ENCODE data around the gene CNTNAP5.

Gene CNTNAP5

DNA sequence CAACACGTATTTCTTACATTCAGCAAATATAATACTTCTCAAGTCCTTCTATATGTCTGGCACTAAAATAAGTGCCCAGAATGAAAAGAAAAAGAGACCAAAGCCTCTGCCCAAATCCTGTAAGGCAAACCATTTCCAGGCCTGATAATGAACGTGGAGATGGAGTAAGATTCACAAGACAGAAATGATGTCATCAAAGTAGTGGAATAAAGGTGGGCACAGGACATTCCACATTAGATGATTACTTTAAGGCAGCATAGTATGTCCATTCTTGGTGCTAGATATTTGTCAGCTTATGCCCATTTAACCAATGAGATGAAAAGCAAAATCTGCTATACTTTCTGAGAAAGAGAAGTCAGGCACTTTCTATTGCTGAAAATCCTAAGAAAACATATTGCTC lies 38.5 kb downstream of the CNTNAP5 start:
- no peak for DNase-seq (ENCODE audit: low read depth)

DNA sequence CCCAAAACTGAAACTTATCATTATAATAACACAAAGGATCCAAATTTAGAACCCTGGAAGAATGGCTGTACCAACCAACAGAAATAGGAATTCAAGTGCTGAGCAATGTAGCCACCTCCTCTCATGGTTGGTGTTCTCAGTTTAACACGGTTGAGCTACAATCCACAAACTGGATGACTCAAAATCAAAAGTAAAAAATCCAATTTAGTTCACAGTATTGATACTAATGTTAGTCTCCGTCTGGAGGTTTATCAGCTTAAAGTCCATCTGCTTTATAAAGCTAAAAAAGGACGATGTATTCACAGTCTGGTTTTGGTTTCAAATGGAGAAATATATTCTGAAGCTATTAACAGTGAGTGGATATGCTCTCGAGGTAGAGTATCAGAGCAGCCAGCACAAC lies 40.5 kb downstream of the CNTNAP5 start:
- no peak for DNase-seq (ENCODE audit: low read depth)

DNA sequence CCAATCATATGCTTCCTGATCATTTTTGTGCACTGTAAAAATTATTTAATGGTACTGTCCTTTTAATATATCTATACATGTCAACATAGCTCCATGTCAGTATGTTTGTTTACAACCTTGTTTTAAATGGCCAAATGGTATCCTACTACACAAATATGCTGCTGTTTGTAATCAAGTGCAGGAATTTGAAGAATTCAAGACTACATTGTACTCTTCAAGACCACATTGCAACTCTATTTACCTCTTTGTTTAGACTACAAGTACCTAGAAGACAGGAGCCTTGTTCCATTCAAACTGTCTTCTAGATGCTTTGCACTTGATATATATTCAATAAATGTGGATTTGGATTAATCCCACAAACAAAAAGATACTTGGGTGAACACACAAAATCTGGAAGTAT lies 41.7 kb downstream of the CNTNAP5 start:
- no peak for DNase-seq (ENCODE audit: low read depth)

DNA sequence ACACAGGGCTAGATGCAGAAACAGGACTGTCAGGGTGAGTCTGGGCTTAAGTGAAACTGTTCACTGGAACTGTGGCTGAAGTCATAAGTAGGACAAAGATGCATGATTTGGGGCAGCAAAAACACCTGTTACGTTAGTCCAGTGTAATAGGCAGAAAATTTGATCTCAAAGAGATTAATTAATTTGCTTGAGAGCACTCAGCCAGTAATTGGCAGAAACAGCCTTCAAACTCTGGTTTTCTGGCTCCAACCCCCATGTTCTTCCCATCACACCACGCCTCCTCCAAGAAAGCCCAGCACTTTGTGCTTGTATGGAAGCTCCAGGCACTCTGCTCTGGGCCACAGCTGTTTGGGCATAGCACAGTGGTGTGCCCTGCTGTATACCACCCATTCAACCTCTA lies 54.0 kb downstream of the CNTNAP5 start:
- no peak for DNase-seq (ENCODE audit: low read depth)

DNA sequence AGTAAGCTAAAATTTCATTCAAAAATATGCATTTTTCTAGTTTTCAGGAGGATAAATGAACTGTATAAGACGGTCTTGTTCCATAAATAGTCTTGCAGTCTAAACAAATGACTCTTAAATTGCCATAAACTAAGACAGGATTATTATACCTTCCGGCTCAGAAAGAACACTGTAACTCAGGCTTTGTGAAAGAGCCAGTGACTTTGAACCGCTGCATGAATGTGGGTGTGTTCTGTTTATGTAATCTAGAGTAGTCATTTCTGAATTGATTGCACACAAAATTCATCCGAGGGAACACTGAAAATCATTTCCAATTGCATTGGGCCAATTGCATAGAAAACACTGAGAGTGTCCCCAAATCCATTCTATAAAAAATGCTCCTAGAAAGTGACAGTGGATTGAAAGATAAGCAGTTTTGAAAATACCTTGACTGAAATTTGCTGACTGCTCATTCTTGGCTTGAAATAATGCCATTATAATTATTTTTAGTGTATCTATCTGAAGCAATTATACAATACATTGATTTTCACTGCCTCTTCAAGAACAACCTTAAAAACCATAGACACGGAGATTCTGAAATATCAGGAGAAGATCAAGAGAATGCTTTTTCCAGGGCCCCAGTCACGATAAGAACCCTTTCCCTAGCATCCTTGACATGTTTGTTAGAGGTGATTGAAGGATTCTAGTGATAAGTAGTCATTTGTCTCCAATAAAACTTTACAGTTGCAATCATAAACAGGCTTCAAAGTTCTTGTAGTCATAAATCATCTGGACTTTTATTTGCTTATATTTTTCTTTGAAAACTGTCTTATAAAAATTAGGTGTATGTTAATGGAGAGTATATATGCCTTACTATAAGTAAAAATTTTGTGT lies 55.4 kb downstream of the CNTNAP5 start:
- DNase-seq (ENCODE audit: low read depth), result no peak

DNA sequence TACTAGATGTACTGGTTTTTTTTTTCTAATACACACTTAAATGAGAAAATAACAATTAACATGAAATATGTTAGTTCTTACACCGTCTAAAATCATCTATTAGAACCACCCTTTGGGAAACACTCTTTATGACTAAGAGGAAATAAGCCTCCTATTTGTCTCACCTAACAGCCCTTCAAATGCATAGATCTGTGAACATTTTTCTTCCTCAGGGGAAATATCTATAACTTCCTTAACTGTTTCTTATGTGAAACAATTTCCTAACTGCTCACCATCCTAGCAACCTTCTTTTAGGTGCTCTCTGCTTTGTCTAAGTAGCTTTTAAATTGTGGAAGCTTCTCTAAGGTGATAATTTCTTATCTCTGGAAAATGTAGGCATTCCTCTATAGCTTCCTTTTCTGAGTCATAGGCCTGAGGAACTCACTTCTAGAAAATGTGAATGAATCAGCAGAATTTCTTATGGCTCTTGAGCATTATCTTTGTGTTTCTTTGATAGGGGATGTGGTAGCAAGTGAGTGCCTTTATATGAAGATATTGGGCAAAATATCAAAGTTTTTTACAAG lies 56.1 kb downstream of the CNTNAP5 start:
- no peak for DNase-seq (ENCODE audit: low read depth)

DNA sequence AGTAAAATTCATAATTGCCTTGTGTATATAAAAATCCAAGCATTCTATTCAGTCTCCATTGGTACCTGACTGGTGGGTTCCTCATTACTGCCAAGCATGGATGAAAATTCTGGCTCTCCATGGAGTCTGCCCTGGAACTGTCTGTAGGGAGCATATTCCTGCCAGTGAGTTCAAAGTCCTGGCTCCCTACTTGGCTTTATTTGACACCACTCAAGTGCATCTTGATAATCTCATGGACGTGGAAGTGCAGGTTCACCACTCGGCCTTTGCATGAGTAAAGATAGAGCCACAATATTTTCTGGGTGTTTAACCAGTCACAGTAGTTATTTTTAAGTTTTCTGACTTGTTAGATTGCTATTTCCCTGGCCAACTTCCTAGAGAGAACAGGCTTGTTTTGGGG lies 63.5 kb downstream of the CNTNAP5 start:
- no peak for DNase-seq (ENCODE audit: low read depth)

DNA sequence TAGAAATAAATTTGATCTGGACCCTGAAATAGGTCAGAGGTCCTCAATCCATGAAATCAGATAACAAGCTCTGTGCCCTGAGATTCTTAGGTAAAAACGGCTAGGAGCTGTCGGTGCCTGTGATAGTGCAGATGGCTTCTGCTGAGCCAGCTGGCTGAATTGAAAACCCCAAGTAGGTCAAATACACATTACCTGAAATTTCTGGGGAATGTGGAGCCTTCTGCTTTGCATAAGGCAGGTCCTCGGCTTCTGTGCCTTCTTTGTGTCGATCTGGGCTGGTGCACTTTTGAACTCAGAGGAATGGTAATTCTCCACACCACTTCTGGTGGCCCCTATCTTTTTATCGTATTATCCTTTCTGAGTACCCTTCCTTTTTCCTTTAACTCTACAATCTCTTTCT lies 66.6 kb downstream of the CNTNAP5 start:
- DNase-seq (ENCODE audit: low read depth), result no peak

DNA sequence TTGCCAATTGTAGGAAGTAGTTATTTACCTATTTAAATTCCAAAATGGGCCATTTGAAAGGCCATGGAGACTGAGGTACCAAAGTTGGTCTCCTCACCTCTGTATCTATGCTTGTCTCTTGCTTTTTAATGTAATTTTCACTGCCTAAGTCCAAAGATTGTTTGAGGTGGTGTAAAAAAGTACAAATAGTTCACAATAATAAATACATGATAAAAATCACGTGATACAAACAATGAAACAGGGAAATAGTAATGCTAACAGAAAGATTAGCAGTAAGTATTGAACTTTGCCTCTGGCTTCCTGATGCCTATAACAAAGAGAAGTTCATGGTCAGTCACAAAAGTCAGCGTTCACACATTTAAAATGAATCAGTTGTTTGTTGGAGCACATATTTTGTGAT lies 67.6 kb downstream of the CNTNAP5 start:
- no peak for DNase-seq (ENCODE audit: low read depth)

DNA sequence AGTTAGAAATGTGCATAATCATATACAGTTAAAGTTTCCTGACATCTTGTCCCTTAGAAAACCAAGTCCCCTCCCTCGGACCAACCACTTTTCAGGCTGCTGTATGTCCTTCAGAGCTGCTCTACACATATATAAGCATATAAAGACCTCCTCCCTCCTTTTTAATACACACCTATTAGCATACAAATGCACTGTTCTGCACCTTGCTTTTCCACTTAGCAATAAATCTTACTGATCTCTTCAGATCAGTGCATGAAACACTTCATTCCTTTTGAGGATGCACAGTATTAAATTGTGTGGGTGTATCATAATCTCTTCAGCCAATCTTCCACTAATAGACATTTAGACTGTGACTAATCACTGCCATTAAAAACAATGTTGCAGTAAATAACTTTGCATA lies 79.8 kb downstream of the CNTNAP5 start:
- no peak for DNase-seq (ENCODE audit: low read depth)

DNA sequence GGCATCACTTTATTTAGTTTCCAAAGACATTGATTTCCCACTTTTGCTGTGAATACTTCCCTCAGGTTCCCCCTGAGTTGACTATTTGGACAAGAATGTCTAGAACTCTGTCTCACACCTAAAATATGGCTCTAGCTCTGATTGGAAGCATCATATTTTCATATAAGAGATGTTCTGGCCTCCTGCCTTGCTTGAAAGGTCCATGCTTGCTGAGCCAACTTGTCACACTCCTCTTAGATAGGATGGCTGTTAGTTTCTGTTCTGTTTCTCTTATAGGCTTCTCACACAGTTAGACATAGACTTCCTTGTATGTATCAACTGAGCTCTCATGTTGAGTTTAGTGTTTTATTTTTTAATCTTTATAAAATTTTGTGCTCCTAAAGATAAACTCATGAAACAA lies 87.1 kb downstream of the CNTNAP5 start:
- no peak for DNase-seq (ENCODE audit: low read depth)

DNA sequence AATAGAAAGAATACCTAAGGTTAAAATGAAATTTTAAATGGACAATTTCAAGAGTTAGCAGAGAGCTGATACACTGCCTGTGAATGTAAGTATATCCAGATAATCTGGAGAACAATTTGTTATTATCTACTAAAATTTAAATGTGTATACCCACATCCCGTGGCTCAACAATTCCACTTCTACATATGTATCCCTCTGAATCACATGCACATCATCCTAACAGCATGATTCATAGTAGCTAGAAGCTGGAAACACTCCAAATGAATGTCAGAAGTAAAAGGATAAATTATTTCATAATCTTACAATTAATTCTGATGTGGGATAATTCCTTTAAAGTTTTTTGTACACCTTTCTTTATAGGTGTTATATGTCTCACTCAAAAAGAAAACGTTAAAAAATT lies 87.9 kb downstream of the CNTNAP5 start:
- peak; percentile 3 for DNase-seq (ENCODE audit: low read depth)

DNA sequence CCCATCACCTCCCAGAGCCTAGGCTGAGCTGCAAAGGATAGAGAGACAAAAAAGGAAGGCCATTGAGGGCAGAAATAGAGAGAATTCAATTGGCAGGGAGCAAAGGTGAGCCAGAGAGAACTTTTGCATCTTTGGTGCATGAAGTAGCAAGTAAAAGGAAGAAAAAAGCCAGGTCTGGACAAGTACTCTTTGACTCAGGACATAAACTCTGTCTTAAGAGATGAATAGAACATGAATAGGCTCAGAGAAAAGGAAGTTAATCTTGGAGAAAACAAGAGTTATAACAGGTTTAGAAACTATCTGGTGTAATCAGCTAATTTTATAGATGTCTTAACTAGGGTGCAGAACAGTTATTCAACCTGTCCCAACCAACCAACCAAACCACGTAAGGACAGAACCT lies 95.2 kb downstream of the CNTNAP5 start:
- DNase-seq (ENCODE audit: low read depth), result no peak

DNA sequence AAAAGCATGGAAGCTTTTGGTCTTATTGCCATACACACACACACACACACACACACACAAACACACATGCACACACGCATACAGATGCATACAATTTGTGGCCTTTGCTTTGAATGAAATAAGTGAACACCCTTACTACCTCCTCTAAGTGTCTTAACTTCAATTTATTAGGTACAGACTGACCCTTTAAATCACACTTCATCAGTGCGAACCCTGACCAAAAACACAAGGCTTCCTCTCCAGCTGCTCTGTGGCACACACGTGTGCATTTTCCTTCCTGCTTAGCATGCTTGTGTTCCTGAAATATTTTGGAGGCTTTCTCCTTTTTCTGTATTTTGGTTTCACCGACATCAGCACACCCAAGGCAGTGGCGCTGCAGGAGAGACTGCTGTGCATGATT lies 96.0 kb downstream of the CNTNAP5 start:
- no peak for DNase-seq (ENCODE audit: low read depth)

DNA sequence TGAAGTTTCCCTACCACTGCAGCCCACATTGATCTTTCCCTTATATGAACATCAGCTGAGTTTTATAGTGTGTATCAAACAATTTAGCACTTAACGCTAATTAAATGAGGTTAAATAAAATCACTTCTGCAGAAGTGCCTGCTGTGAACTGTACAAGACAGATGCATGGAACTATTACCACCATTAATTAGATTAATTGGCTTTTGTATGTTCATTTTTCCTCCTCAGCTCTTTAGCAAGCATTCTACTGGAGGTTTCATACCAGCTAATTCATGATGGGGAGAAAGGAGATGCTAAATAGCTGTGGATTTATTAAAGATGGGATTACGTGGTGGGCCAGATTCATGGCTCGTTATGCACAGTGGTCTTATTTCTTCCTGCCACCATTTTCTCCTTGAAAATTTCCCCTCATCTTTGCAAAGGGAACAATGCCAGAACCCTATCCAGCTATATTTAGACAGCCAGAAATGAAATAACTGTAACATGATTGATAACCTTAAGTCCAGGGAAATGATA lies 96.7 kb downstream of the CNTNAP5 start:
- no peak for DNase-seq (ENCODE audit: low read depth)

DNA sequence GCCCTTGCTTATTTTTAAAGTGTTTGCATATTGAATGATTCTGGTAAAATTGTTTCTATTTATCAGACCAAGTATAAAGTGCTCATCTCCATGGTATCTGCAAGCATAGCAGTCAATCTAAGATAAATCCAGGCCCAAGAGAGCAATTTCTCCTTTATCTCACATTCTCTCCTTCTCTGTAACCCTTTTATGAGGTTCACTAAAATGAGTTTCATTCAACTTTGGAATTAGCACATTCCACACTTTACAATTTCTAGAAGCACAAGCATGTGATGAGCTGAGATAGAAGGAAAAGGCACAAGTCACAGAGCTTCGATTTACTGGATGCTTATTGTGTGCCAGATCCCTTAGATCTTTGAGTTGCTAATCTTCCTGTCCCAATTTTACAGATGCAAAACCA lies 97.3 kb downstream of the CNTNAP5 start:
- DNase-seq (ENCODE audit: low read depth), result no peak

DNA sequence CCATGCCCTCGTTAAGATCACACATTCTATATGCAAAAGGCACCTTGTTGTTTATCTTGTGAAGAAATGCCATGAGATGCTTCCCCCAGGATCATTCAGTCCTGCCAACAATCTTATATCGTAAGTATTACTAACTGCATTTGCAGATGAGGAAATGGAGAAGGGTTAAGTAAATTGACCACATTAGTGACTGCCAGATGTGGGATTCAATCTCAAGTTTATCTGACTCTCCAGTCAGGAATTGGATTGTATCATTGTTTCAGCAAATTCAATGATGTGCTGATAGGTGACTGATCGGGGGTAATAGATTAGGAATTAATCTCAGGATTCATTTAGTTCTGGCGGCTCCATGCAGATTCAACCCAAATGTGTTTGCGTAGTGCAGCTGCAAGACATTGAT lies 106.2 kb downstream of the CNTNAP5 start:
- no peak for DNase-seq (ENCODE audit: low read depth)

DNA sequence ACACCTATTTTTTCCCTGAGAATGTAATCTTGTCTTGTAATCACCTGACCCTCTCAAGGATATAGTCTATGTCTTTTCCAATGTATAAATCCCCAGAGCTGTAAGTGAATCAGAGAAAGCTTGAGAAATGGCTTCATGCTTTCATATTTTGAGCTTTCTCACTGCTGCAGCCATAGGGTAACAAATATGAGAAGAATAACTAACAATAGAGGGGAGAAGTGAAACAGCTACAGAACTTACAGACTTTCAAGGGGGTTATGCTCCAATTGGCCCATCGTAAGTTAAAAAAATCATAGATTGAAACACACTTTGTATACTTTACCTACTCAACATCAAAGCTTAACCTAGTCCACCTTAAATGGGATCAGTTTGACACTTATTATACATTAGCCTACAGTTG lies 111.0 kb downstream of the CNTNAP5 start:
- DNase-seq (ENCODE audit: low read depth), result no peak

DNA sequence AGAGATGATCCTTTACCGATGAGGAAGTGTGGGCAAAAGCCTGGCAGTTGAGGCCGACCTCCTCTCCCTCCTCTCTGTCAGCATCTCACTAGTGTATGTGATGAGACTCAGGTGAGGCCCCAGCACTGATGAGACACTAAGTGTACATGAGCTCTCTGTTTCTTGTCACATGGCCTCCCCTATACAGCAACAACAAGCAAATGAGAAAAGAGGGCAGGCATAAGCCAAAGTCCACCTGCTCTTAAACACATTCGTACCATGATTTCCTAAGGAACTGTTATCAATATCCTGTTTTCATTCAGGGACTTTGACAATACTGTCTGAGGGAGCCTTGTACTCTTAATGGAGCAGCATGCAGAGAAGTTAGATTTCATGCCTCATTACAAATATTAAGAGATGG lies 113.0 kb downstream of the CNTNAP5 start:
- no peak for DNase-seq (ENCODE audit: low read depth)

DNA sequence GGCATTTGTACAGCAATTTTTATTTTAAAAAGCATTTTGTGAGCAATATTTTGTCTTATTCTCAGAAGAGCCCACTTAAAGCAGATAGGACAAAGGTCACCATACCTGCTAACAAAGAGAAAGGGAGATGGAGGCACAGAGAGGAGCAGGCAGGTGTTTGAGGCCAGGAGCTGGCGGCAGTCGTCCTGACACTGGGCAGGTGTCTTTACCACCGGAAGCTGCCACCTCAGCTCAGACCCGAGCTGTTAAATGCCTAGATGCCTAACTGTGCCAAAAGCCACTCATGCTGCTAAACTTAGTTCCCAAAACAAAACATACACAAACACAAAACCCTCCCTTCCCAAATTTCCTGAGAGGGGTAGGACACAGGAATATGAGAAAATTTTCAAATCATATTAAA lies 120.9 kb downstream of the CNTNAP5 start:
- no peak for DNase-seq (ENCODE audit: low read depth)

DNA sequence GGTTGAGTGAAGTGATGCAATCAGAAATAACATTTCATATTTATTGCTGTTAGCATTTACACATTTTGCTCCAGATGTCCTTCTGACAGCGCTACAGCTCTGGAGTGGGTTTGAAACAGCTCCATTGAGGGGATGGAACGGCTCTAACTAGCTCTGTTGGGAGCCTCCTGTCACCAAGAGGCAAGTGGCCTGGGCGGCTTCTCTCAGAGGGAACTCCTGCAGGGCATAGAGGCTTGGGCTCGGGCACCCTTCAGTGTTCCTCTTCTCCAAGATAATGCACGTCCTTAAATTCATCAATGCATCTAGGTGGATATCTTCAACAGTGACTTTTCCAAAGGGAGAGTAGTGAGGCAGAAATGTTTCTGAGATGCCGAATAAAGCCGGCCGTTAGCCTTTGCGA lies 122.5 kb downstream of the CNTNAP5 start:
- no peak for DNase-seq (ENCODE audit: low read depth)

DNA sequence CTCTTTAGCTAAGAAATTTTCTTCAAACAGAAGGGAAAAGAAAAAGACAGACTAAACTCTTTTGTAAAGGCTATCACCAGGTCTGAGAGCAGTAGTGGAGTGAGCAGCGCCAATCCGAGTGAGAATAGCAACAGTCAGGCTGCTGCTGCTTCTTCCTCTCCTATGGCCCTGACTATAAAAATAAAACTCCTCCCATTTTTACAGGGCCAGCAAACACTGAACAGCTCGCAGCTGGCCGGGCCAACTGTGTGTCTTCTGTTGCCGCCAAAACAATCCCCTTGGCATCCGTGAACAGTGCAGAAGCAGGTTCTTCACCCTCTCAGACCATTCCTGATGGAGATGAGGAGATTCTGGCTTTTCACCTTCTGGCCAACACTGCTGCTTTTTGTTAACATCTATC lies 124.5 kb downstream of the CNTNAP5 start:
- DNase-seq (ENCODE audit: low read depth), result no peak

DNA sequence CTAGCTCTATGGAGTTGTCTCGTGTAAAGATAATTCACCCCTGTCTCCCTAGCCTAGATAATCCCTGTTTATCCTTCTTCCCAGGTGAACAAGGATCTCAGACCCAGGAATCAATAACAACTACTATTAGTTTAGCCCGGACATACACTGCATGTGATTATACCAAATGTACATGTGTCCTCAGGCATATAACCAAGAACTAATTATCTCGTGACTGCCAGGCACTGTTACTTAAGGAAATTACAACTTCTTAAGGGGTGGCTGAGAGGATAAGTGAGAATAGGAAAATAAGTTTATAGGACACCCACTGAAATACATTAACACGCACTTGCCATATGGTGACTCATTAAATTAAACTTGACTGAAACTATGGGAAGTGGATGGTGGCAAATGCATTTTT lies 126.6 kb downstream of the CNTNAP5 start:
- DNase-seq (ENCODE audit: low read depth), result no peak

DNA sequence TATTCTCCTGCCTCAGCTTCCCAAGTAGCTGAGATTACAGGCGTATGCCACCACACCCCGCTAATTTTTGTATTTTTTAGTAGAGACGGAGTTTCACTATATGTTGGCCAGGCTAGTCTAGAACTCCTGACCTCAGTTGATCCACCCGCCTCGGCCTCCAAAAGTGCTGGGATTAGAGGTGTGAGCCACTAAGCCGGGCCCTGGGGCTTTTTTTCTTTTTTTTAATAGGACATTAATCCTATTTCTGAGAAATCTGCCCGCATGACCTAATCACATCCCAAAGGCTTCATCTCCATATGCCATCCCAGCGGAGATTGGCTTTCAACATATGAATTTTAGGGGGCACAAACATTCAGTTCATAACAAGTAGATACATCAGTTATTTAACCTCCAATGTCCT lies 128.6 kb downstream of the CNTNAP5 start:
- no peak for DNase-seq (ENCODE audit: low read depth)

Measured in stromal cell of bone marrow (primary cell).